GM18870 (cell line): ENCODE measurements around the gene WNT7B.

ENCODE experiments used
- ATAC-seq: cut with Tn5 transposase; IDR thresholded peaks from one replicate; pipeline ENCODE4 v1.9.1; 2021; ENCODE audit warnings: moderate library complexity; ENCODE audit not compliant: unreplicated experiment

Gene WNT7B

GRCh38 chr22:45914309-45914708, 62.7 kb downstream of the WNT7B start:
- no peak for ATAC-seq

- ATAC-seq: no peak
Observed at GRCh38 chr22:45912910-45913309, 64.1 kb downstream of the WNT7B start.

- no peak for ATAC-seq
Observed at GRCh38 chr22:45911601-45912271, 65.2 kb downstream of the WNT7B start.

GRCh38 chr22:45910928-45911467, 66.0 kb downstream of the WNT7B start:
- no peak for ATAC-seq

- ATAC-seq: no peak
Observed at GRCh38 chr22:45908961-45909360, 68.0 kb downstream of the WNT7B start.

- no peak for ATAC-seq
Observed at GRCh38 chr22:45907996-45908395, 69.0 kb downstream of the WNT7B start.

GRCh38 chr22:45907378-45907777, 69.6 kb downstream of the WNT7B start:
- ATAC-seq: no peak

GRCh38 chr22:45906946-45907345, 70.0 kb downstream of the WNT7B start:
- no peak for ATAC-seq

- ATAC-seq: no peak
Observed at GRCh38 chr22:45905924-45906865, 70.8 kb downstream of the WNT7B start.

GRCh38 chr22:45905326-45905923, 71.5 kb downstream of the WNT7B start:
- ATAC-seq: no peak

- no peak for ATAC-seq
Observed at GRCh38 chr22:45904236-45904635, 72.7 kb downstream of the WNT7B start.

- no peak for ATAC-seq
Observed at GRCh38 chr22:45903355-45904135, 73.4 kb downstream of the WNT7B start.

GRCh38 chr22:45897736-45898135, 79.2 kb downstream of the WNT7B start:
- no peak for ATAC-seq

- ATAC-seq: no peak
Observed at GRCh38 chr22:45896964-45897538, 79.9 kb downstream of the WNT7B start.

GRCh38 chr22:45896153-45896951, 80.6 kb downstream of the WNT7B start:
- ATAC-seq: no peak

GRCh38 chr22:45895436-45896152, 81.4 kb downstream of the WNT7B start:
- ATAC-seq: no peak

GRCh38 chr22:45893516-45893915, 83.4 kb downstream of the WNT7B start:
- ATAC-seq: no peak

- no peak for ATAC-seq
Observed at GRCh38 chr22:45892681-45893461, 84.1 kb downstream of the WNT7B start.
